ENCODE measurements around the gene NSDHL.

NSDHL gene

GRCh38 chrX:152845618-152846240, 14.9 kb downstream of the NSDHL start:
- Histone ChIP-seq H3K36me3 (ENCODE audit: control insufficient read depth, low read depth, low read length) (peaks cover 20% of the 10 kb centered on the region), H3K9me3 (ENCODE audit: control insufficient read depth, low read depth, low read length) (peaks cover 15% of the 10 kb centered on the region), H3K27ac (ENCODE audit: low read length) (no peak overlapping the region), H3K9ac (ENCODE audit: low read length) (no peak overlapping the region), H3K27me3 (ENCODE audit: control insufficient read depth, insufficient read depth, low read length) (no peaks in the 10 kb centered on the region), H3K4me1 (ENCODE audit: control insufficient read depth, low read depth, low read length) (no peaks in the 10 kb centered on the region), H3K4me3 (ENCODE audit: low read length) (no peak overlapping the region)

- no peak overlapping the region for H3K9ac ChIP-seq (ENCODE audit: low read length)
- no peak overlapping the region for H3K27ac ChIP-seq (ENCODE audit: low read length)
- H3K36me3 ChIP-seq (ENCODE audit: control insufficient read depth, low read depth, low read length): peaks cover 24% of the 10 kb centered on the region
- no peaks in the 10 kb centered on the region for H3K4me1 ChIP-seq (ENCODE audit: control insufficient read depth, low read depth, low read length)
- no peak overlapping the region for H3K4me3 ChIP-seq (ENCODE audit: low read length)
- no peaks in the 10 kb centered on the region for H3K27me3 ChIP-seq (ENCODE audit: control insufficient read depth, insufficient read depth, low read length)
- peaks cover 15% of the 10 kb centered on the region for H3K9me3 ChIP-seq (ENCODE audit: control insufficient read depth, low read depth, low read length)
These were observed 16.4 kb downstream of the NSDHL start for GRCh38 chrX:152847281-152847680.

GRCh38 chrX:152850465-152850864, 19.6 kb downstream of the NSDHL start:
- Histone ChIP-seq H3K27ac (ENCODE audit: low read length) (no peak overlapping the region), H3K9me3 (ENCODE audit: control insufficient read depth, low read depth, low read length) (peaks cover 10% of the 10 kb centered on the region), H3K36me3 (ENCODE audit: control insufficient read depth, low read depth, low read length) (peaks cover 34% of the 10 kb centered on the region), H3K27me3 (ENCODE audit: control insufficient read depth, insufficient read depth, low read length) (no peaks in the 10 kb centered on the region), H3K4me3 (ENCODE audit: low read length) (no peak overlapping the region), H3K4me1 (ENCODE audit: control insufficient read depth, low read depth, low read length) (no peaks in the 10 kb centered on the region), H3K9ac (ENCODE audit: low read length) (no peak overlapping the region)

DNA sequence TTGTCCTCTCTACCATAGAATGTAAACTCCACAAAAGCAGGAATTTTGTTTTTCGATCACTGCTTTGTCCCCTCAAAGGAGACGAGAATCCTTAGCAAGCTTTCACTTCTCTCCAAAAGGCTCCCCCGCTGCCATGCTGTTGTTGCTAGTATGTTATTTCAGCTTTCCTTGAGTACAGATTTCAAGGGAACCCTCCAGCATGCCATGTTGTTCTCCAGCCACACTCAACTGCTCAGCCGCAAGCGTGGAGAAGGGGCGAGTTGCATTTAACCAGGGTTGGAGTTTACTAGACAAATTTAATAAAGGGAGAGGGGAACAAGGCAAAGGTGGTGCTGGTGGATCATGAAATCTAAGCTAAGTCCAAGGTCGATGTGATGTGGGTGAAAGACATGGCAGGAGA, 23.1 kb downstream of the NSDHL start:
- H3K4me1 ChIP-seq (ENCODE audit: control insufficient read depth, low read depth, low read length): no peaks in the 10 kb centered on the region
- H3K9ac ChIP-seq (ENCODE audit: low read length): no peak overlapping the region
- no peak overlapping the region for H3K4me3 ChIP-seq (ENCODE audit: low read length)
- peaks cover 23% of the 10 kb centered on the region for H3K36me3 ChIP-seq (ENCODE audit: control insufficient read depth, low read depth, low read length)
- H3K9me3 ChIP-seq (ENCODE audit: control insufficient read depth, low read depth, low read length): peaks cover 2% of the 10 kb centered on the region
- H3K27me3 ChIP-seq (ENCODE audit: control insufficient read depth, insufficient read depth, low read length): no peaks in the 10 kb centered on the region
- H3K27ac ChIP-seq (ENCODE audit: low read length): no peak overlapping the region

DNA sequence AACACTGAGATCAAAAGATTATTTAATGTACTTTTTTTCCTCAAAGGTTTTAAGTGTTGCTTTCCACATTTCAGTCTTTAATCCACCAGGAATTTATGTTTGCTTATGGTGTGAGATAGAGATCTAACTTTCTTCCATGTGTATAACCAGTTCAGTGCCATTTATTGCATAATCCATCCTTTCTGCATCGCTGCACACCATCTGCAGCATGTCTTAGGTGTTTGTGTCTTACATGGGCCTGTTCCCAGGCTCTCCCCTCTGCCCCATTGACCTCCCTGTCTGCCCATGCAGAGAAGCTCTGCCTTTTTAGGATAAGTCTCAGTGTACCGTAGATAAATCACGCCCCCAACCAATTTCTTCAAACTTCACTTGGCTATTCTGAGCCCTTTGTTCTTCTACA, 30.3 kb downstream of the NSDHL start:
- peaks cover 19% of the 10 kb centered on the region for H3K36me3 ChIP-seq (ENCODE audit: control insufficient read depth, low read depth, low read length)
- no peaks in the 10 kb centered on the region for H3K27me3 ChIP-seq (ENCODE audit: control insufficient read depth, insufficient read depth, low read length)
- H3K4me1 ChIP-seq (ENCODE audit: control insufficient read depth, low read depth, low read length): no peaks in the 10 kb centered on the region
- H3K27ac ChIP-seq (ENCODE audit: low read length): no peak overlapping the region
- H3K9ac ChIP-seq (ENCODE audit: low read length): no peak overlapping the region
- H3K9me3 ChIP-seq (ENCODE audit: control insufficient read depth, low read depth, low read length): peaks cover 11% of the 10 kb centered on the region
- H3K4me3 ChIP-seq (ENCODE audit: low read length): no peak overlapping the region

- Histone ChIP-seq H3K27me3 (ENCODE audit: control insufficient read depth, insufficient read depth, low read length) (no peaks in the 10 kb centered on the region), H3K9ac (ENCODE audit: low read length) (no peak overlapping the region), H3K9me3 (ENCODE audit: control insufficient read depth, low read depth, low read length) (peaks cover 11% of the 10 kb centered on the region), H3K27ac (ENCODE audit: low read length) (no peak overlapping the region), H3K4me3 (ENCODE audit: low read length) (no peak overlapping the region), H3K4me1 (ENCODE audit: control insufficient read depth, low read depth, low read length) (no peaks in the 10 kb centered on the region), H3K36me3 (ENCODE audit: control insufficient read depth, low read depth, low read length) (peaks cover 19% of the 10 kb centered on the region)
These were observed 31.0 kb downstream of the NSDHL start for GRCh38 chrX:152861826-152862225.

DNA sequence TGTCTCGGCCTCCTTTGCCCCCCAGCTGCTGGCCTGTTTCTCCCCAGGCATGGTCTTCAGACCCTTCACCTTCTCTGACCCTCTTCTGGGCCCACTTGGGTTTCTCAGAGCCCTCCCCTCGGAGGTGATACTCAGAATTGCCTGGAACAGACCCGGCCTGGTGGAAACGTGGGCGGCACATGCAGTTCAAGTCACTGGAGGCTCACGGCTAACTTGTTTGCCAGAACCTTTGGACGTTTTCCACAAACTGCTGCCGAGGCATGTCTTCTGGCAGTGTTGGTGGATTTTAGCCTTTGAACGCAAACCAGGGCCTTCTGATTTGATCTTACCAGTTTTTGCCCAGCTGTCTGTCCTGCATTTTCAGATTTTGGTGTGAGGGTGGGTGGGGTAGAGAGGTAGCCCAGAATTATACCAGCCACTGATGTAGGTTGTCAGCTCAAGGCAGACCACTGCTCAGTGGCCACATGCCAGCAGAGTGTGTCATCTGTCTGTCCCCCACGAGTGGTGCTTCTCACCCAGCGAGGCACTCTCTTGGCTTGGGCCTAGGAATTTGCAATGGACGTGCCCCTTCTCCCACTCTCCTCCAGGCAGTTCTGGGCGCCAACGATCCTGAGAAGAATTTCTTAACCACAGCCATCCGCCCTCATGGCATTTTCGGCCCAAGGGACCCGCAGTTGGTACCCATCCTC, 34.5 kb downstream of the NSDHL start:
- H3K36me3 ChIP-seq (ENCODE audit: control insufficient read depth, low read depth, low read length): peaks cover 42% of the 10 kb centered on the region
- H3K27ac ChIP-seq (ENCODE audit: low read length): no peak overlapping the region
- H3K9ac ChIP-seq (ENCODE audit: low read length): no peak overlapping the region
- H3K4me1 ChIP-seq (ENCODE audit: control insufficient read depth, low read depth, low read length): no peaks in the 10 kb centered on the region
- H3K9me3 ChIP-seq (ENCODE audit: control insufficient read depth, low read depth, low read length): peaks cover 16% of the 10 kb centered on the region
- no peaks in the 10 kb centered on the region for H3K27me3 ChIP-seq (ENCODE audit: control insufficient read depth, insufficient read depth, low read length)
- H3K4me3 ChIP-seq (ENCODE audit: low read length): no peak overlapping the region

DNA sequence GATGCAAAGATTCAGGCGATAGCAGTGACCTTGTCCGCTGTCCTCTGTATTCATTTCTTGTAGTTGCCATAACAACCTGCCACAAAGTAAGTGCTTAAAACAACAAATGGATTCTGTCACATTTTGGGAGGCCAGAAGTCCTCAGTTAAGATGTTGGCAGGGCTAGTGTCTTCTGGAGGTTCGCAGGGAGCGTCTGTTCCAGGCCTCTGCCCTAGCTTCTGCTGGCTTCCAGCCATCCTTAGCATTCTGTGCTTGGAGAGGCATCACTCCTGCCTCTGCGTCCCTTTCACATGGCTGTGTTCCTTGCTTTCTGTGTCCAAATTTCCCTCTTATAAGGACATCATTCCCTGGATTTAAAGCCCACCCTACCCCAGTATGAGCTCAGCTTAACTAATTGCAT, 35.5 kb downstream of the NSDHL start:
- H3K9ac ChIP-seq (ENCODE audit: low read length): no peak overlapping the region
- H3K4me1 ChIP-seq (ENCODE audit: control insufficient read depth, low read depth, low read length): no peaks in the 10 kb centered on the region
- H3K27ac ChIP-seq (ENCODE audit: low read length): no peak overlapping the region
- H3K36me3 ChIP-seq (ENCODE audit: control insufficient read depth, low read depth, low read length): peaks cover 42% of the 10 kb centered on the region
- H3K4me3 ChIP-seq (ENCODE audit: low read length): no peak overlapping the region
- no peaks in the 10 kb centered on the region for H3K27me3 ChIP-seq (ENCODE audit: control insufficient read depth, insufficient read depth, low read length)
- H3K9me3 ChIP-seq (ENCODE audit: control insufficient read depth, low read depth, low read length): peaks cover 16% of the 10 kb centered on the region

- Histone ChIP-seq H3K4me1 (ENCODE audit: control insufficient read depth, low read depth, low read length) (no peaks in the 10 kb centered on the region), H3K4me3 (ENCODE audit: low read length) (no peak overlapping the region), H3K9ac (ENCODE audit: low read length) (no peak overlapping the region), H3K9me3 (ENCODE audit: control insufficient read depth, low read depth, low read length) (peaks cover 9% of the 10 kb centered on the region), H3K27me3 (ENCODE audit: control insufficient read depth, insufficient read depth, low read length) (no peaks in the 10 kb centered on the region), H3K27ac (ENCODE audit: low read length) (no peak overlapping the region), H3K36me3 (ENCODE audit: control insufficient read depth, low read depth, low read length) (peaks cover 35% of the 10 kb centered on the region)
These were observed 39.1 kb downstream of the NSDHL start for GRCh38 chrX:152869972-152870371.

GRCh38 chrX:152871260-152871659, 40.4 kb downstream of the NSDHL start:
- no peak overlapping the region for H3K27ac ChIP-seq (ENCODE audit: low read length)
- no peaks in the 10 kb centered on the region for H3K4me1 ChIP-seq (ENCODE audit: control insufficient read depth, low read depth, low read length)
- H3K36me3 ChIP-seq (ENCODE audit: control insufficient read depth, low read depth, low read length): peaks cover 26% of the 10 kb centered on the region
- no peak overlapping the region for H3K4me3 ChIP-seq (ENCODE audit: low read length)
- H3K27me3 ChIP-seq (ENCODE audit: control insufficient read depth, insufficient read depth, low read length): no peaks in the 10 kb centered on the region
- peaks cover 11% of the 10 kb centered on the region for H3K9me3 ChIP-seq (ENCODE audit: control insufficient read depth, low read depth, low read length)
- no peak overlapping the region for H3K9ac ChIP-seq (ENCODE audit: low read length)

DNA sequence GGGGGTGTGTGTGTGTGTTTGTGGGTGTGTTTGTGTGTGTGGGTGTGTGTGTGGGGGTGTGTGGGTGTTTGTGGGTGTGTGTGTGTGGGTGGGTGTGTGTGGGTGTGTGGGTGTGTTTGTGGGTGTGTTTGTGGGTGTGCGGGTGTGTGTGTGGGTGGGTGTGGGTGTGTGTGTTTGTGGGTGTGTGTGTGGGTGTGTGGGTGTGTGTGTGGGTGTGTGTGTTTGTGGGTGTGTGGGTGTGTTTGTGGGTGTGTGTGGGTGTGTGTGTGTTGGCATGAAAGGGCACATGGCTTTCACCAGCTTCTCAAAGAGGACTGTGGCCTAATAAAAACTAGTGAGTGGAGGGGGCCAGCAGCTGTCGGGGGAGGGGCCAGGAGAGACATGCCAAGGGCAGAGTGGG, 41.7 kb downstream of the NSDHL start:
- Histone ChIP-seq H3K9me3 (ENCODE audit: control insufficient read depth, low read depth, low read length) (peaks cover 15% of the 10 kb centered on the region), H3K4me3 (ENCODE audit: low read length) (no peak overlapping the region), H3K36me3 (ENCODE audit: control insufficient read depth, low read depth, low read length) (peaks cover 21% of the 10 kb centered on the region), H3K27me3 (ENCODE audit: control insufficient read depth, insufficient read depth, low read length) (no peaks in the 10 kb centered on the region), H3K27ac (ENCODE audit: low read length) (no peak overlapping the region), H3K4me1 (ENCODE audit: control insufficient read depth, low read depth, low read length) (no peaks in the 10 kb centered on the region), H3K9ac (ENCODE audit: low read length) (no peak overlapping the region)

GRCh38 chrX:152873361-152873760, 42.5 kb downstream of the NSDHL start:
- no peak overlapping the region for H3K4me3 ChIP-seq (ENCODE audit: low read length)
- H3K9ac ChIP-seq (ENCODE audit: low read length): no peak overlapping the region
- peaks cover 16% of the 10 kb centered on the region for H3K36me3 ChIP-seq (ENCODE audit: control insufficient read depth, low read depth, low read length)
- H3K27ac ChIP-seq (ENCODE audit: low read length): no peak overlapping the region
- no peaks in the 10 kb centered on the region for H3K27me3 ChIP-seq (ENCODE audit: control insufficient read depth, insufficient read depth, low read length)
- H3K9me3 ChIP-seq (ENCODE audit: control insufficient read depth, low read depth, low read length): peaks cover 15% of the 10 kb centered on the region
- no peaks in the 10 kb centered on the region for H3K4me1 ChIP-seq (ENCODE audit: control insufficient read depth, low read depth, low read length)
